Retina (tissue), 1 donor: Measurements from ENCODE around the gene UGGT2.
"Not testable (repeated sequence)": the region's sequence is repeated elsewhere in the genome, so short reads cannot be mapped to it uniquely, and the experiment has no call there.

Source experiments
- DNase-seq: peaks from one replicate; pipeline ENCODE4 v3.0.0-alpha.2; 2016

The UGGT2 gene, protein sequence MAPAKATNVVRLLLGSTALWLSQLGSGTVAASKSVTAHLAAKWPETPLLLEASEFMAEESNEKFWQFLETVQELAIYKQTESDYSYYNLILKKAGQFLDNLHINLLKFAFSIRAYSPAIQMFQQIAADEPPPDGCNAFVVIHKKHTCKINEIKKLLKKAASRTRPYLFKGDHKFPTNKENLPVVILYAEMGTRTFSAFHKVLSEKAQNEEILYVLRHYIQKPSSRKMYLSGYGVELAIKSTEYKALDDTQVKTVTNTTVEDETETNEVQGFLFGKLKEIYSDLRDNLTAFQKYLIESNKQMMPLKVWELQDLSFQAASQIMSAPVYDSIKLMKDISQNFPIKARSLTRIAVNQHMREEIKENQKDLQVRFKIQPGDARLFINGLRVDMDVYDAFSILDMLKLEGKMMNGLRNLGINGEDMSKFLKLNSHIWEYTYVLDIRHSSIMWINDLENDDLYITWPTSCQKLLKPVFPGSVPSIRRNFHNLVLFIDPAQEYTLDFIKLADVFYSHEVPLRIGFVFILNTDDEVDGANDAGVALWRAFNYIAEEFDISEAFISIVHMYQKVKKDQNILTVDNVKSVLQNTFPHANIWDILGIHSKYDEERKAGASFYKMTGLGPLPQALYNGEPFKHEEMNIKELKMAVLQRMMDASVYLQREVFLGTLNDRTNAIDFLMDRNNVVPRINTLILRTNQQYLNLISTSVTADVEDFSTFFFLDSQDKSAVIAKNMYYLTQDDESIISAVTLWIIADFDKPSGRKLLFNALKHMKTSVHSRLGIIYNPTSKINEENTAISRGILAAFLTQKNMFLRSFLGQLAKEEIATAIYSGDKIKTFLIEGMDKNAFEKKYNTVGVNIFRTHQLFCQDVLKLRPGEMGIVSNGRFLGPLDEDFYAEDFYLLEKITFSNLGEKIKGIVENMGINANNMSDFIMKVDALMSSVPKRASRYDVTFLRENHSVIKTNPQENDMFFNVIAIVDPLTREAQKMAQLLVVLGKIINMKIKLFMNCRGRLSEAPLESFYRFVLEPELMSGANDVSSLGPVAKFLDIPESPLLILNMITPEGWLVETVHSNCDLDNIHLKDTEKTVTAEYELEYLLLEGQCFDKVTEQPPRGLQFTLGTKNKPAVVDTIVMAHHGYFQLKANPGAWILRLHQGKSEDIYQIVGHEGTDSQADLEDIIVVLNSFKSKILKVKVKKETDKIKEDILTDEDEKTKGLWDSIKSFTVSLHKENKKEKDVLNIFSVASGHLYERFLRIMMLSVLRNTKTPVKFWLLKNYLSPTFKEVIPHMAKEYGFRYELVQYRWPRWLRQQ (N-terminal part only)

DNA sequence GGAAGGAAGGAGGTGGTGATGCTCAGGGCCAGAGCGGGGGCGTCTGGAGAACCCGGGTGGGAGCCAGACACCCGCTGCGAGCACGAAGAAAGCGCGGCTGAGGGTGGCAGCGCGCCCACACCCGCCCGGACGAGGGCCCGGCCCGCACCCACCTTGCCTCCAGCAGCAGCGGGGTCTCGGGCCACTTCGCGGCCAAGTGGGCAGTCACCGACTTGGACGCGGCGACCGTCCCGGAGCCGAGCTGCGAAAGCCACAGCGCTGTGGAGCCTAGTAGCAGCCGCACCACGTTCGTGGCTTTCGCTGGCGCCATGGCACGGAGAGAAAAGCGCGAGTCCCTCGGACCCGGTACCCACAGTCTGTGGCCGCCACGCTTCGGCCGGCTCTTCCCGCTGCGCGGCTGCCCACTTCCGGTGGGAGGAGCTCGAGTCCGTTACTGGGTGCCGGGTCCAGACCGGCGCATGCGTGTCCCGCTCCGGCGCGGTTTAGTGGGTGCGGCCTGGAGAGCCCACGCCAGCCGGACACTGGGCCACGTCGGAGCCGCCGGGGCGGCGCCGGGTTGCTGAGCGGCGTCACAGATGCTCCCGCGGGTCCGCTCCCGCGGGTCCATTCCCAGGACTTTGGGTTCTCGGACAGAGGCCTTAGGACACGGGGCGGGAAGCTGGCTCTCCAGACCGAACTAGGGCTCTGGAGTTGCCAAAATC lies at the start of gene UGGT2:
Gene UGGT2 (minus strand): TSS at position 399 of the 701 bp plus-strand sequence. CDS start 89 bp downstream, at position 310.
- DNase-seq, result peak; percentile 96

DNA sequence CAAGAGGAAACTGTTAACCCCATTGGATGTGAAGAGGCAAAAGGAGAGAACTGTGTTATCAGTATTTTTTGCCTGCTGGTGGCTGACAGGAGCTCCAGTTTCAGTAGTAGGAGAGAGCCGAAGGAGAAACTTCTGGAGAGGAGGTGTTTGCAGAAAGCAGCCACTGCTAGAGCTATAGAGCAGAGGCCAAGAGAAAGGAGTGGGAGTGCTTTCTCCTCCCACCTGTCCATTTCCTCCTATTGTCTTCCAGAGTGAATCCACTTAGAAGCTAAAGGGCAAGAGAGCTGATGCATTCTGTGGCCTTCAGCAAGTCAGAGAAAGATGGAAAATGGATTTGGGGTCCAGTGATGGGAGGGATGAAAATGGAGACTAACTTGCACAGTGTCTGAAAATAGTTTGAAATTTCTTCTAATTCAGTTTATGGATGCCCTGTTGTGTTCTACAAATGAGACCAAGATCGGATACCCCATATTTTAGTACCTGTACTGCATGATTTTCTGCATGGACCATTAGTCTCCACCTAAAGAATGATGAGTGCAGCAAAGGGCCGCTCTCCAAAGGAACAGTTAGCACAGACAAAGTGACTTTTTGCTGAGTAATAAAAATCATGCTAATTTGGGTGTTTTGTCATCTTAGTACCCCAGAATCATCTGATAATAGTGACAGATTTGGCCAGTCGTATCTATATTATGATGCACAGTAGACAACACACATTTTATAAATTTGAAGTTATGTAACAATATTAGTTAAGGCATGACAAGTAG lies 47.4 kb upstream of the UGGT2 start:
- no peak for DNase-seq

DNA sequence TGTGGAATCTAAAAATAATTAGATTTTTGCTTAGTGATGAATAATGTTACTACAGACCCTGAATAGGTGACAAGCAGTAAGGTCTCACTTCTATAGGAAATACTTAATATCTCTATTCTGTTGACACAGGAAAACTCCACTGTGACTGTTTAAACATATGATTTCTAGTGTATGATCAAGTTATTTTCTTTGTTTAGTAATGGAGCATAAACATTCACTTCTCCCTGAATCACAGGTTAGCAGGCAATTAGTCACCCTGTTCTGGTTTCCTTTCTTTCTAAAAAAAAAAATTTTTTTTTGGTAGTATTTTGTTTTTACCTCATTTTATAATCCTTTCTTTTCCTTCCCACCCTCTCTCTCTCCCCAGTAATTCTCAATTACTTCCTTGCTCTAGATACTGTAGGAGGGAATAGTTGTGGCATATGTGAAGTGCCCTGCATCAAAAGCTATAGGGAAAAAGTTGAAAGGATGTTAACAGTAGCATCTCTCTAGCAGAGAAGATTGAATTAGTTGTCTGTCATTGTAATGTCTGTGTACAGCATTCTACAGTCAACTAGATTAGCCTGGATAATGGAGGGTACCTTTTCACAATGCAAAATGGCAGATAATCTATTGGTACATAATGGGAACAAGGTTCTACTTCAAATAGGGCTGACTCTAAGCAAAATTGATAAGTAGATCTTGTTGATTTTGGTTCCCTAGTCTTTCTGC lies 40.2 kb upstream of the UGGT2 start:
- no peak for DNase-seq

DNA sequence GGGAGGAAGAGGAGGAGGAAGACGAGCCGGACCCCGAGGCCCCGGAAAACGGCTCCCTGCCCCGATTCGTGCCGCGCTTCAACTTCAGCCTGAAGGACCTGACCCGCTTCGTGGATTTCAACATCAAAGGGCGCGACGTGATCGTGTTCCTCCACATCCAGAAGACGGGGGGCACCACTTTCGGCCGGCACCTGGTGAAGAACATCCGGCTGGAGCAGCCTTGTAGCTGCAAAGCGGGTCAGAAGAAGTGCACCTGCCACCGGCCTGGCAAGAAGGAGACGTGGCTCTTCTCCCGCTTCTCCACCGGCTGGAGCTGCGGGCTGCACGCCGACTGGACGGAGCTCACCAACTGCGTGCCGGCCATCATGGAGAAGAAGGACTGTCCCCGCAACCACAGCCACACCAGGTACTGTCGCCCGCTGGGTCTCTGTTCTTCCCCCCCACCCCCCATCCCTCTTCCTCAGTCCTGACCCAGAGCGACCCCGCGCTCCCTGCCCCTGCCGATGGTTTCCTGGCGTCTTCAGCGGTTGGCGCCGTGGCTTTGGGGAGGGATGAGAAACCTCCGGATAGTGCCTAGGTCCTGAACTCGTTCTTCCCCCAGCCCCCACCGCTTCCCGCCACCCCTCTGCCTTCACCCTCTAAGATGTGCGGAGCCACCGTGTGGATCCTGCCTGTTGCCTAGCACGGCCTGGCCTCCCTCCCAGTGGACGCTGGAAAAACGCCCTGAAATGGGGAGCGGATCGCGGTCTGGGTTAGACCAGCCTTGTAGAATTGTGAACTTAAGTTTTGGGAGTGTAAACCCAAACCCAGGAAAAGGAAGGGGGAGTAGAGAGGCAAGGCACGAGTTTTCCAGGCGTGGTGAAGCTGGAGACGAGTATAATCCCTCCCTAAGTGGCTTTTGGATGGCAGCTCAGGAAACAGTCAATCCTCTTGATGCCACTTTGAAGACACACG lies 38.2 kb upstream of the UGGT2 start:
- DNase-seq, result peak; percentile 75

DNA sequence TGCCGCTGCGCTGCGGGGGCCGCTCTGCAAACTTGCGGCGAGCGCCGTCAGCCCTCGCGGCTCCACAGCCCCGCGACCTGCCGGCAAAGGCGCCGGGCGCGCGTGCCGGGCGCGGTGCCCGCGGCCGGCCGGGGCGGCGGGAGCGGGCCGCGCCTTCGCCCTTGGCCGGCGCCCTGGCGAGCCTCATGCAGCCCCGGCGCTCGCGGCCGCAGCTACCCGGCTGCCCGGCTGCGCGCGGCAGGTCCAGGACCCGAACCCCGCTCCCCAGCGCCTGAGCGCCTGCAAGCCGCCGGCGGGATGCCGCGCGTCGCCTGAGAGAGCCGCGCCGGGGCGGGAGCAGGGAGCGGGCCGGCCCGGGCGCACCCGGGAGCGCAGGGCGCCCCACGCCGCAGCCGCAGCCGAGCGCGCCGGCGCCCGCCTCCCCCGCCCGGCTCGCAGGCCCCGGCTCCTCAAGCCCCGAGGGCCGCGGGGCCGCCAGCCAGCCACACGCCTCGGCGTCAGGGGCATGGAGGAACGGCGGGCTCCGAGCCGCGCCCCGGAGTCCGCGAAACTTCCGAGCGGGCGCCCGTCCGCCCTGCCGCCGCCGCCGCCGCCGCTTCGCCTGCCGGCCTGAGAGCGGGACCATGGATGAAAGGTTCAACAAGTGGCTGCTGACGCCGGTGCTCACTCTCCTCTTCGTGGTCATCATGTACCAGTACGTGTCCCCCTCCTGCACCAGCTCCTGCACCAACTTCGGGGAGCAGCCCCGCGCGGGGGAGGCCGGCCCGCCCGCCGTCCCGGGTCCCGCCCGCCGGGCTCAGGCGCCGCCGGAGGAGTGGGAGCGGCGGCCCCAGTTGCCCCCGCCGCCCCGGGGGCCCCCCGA lies 37.3 kb upstream of the UGGT2 start:
- DNase-seq, result no peak

DNA sequence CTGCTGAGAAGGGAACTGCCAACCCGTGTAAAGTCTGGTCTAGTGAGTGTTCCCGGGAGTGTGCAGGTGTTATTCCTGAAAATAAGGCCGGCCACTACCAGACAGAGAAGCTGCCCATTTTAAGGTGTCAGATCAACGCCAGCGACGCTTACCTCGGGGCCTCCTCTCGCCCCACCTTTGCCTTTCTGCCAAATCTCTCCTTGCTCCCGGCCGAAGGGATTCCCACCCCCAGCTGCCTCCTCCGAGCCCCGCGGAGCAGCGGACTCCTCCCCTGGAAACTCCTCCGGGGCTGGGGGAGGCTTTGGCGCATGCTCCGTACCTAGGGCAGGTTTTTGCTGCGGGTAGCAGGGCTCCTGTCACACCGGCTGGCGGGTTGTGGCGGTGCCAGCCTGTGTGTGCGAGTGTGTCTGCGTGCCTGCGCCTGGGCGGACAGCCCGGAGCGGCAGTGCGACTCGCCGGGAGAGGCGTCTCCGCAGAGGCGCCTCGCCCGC lies 36.6 kb upstream of the UGGT2 start, which contains the start of gene HS6ST3:
Gene HS6ST3 (plus strand): TSS at position 359 of the 491 bp plus-strand sequence.
- peak; percentile 76 for DNase-seq

DNA sequence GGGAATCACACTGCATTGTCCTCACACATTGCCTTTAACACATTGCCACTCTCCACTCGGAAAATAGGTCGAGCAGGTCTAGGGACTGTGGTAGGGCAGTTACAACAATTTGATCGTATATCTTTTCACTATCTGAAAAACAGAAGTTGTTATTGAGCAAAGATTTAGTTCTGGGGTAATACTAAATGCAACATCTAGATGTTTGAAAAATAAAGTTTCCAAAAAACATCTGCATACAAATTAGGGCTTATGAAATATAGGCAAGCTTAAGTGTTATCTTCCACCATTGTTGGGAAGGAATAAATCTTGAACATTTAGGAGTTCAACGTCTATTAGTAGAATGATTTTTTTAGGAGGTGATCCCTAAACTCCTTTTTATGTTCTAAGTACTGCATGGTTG lies 35.9 kb upstream of the UGGT2 start:
- no peak for DNase-seq

DNA sequence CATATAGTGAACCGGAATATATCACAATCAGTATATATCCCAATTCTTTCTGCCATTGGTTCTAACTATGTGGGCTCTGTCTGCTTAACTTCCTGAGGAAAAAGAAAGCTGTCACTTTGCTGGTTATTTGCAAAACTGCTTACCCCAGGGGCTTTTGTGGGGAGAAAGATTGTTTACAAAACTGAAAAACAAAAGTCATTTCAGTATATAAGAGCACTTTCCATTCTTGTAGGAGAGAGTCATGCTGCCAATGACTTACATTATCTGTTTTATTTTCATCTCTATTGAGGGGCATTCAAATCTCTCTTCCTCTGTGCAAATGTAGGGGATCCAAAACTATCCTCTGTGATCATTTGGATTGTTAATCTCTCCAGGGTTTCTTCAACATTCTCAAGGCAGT lies 33.5 kb upstream of the UGGT2 start:
- no peak for DNase-seq

DNA sequence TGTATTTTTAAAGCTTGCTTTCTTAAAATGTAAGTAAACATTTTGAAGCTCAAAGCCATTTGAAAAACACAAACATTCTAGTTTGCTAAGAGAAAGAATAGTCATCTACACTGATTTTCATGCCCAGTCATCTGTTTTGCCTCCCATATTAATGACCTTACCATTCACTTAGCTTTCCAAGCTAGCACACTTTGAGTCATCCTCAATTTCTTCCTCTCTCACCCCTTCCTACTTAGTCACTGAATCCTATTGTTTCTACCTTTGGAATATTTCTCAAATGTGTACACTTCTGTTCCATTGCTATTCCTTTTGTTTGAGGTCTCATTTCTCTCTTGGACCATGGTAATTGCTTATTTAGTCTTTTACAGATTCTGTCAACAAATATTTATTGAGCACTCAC lies 29.4 kb upstream of the UGGT2 start:
- DNase-seq, result no peak

DNA sequence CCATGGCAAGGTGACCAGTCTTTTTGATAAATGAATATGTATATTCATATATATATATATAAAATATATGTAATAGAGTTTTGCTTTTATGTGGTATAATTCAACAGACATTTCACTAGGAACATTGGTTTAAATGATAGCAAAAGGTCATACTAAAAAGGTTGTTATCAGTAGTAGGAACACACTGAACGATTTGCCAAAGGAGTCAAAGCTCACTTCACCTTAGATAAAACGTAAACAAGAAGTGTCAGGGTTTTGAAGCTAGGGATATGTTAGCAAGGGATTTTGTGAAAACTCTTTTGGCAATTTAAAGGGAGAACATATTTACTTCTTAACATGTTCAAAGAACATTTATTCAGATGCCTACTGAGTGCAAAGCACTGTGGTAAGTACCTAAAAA lies 28.7 kb upstream of the UGGT2 start:
- no peak for DNase-seq

DNA sequence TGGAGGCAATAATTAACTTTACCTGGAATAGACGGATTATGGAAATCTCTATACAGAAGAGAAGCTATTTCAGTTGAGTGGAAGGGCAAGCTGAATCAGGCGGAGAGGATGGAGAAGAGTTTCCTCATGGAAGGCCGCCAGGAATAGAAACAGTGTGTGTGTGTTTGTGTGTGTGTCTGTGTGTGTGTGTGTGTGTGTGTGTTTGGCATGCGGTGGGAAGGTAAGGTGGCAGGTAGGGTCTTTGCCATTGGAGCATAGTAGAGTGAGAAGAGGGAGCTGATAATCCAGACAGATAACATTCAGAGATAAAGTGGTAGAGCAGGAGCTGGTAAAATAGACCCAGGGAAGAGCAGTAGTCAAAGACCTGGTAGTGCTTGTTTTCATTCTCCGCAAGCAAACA lies 27.5 kb upstream of the UGGT2 start:
- no peak for DNase-seq

DNA sequence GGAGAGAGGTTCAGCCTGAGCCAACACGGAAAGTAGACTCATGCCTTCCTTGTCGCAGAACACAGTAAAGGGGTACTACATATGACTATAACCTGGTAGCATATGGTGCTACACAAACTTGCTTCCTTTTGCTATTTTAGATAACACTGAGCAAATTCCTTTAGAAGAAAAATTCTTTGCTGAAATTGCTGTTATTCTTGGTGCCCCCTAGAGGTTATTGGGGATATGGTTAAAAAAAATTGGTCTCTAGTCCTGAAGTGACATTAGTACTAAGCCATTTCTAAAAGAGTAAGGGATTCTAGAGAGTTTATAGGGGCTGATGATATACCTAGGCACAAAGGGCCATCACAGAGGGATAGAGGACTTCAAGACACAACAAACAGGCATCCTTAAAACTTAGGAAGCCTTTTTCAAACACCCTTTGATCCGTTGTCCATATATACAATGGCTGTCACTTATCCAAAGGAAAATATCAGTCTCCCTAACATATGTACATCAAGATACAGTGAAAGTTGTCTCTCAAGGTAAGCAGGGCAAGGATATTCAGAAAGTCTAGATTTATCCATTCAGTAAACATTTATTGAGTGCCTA lies 22.8 kb upstream of the UGGT2 start:
- no peak for DNase-seq

DNA sequence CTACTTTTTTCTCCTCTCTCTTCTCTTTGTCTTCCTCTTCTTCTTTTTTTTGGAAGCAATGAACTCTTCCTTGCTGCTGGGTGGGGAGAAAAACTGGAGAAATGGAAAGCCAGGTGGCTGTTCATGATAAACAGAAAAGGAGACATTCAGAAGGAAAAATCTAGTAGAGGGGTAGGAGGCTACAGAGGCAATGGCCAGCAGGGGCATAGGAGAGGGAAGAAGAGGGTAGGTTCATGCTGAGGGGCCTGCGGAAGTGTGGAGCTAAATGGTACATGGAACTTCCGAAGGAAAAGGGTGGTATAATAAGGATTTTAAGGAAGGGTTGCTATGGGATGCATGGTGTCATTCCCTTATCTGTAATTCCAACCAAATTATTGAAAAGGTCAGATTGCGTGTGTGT lies 19.2 kb upstream of the UGGT2 start:
- DNase-seq, result no peak

DNA sequence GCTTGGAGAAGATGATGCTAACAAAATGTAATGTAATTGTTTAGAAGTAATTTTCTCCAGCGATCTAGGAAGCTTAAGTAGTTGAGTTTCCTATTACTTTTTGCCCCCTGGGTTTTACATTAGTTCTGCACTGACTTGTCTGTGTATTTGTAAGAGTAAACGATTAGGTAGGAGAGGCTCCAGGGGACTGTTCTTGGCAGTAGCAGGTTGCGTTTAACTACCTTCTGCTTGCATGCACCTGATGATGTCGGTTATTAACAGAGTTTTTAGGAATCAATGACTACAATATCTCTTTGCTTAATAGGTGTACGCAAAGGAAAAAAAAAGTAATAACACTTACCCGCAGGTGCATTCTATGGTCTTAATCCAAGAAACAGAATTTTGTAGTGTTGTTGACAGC lies 18.3 kb upstream of the UGGT2 start:
- no peak for DNase-seq

DNA sequence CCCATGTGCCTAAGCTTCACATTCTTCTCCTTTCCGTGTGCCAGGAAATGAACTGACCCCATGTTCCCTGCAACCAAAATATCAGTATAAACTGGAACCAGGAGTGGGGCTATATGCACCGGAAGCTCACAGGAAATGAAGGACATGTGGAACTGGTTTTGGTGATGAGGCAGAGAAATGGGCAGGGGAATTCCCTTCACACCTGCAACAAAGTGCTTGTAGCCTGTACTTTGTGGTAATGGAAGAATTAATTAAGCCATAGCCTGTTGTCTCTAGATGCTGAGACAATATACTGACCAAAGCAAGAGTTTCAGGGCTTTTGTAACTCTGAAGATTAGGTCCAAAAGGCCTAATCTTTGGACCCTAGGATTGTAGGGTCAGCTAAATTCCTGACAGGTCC lies 15.5 kb upstream of the UGGT2 start:
- DNase-seq, result no peak

DNA sequence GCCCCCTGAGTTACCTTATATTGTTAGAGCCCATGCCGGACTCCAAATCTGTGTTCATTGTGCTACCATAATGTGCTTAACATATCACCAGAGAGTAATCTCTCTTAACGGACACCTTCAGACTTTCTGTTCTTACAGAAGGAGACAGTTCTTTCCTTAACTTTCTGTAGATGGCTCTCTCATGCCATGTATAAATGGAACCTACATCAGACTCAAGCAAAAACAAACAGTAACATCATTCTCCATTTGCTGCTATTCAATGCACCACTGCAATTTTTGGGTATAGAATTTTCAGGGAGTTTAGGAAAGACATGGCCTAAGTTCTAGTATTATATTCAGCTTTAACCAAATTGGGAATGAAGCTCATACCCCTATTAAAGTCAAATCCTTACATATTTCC lies 12.6 kb upstream of the UGGT2 start:
- no peak for DNase-seq

DNA sequence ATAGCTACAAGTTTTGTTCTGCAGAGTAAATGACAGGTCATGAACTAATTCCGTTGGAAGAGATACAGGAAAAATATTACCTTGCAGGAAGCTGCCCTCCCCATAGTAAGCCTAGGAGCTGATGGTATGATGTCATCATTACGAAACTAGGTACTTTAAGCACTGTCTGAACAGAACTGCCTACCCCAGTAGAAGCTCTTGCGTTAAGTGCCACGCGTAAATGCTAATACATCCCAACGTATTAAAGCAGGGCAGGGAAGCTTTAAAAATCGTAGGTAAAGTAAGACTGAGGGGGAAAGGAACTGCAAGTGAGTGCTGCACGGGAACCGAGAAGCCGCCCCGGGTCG lies 572 bp downstream of the UGGT2 start:
- no peak for DNase-seq

DNA sequence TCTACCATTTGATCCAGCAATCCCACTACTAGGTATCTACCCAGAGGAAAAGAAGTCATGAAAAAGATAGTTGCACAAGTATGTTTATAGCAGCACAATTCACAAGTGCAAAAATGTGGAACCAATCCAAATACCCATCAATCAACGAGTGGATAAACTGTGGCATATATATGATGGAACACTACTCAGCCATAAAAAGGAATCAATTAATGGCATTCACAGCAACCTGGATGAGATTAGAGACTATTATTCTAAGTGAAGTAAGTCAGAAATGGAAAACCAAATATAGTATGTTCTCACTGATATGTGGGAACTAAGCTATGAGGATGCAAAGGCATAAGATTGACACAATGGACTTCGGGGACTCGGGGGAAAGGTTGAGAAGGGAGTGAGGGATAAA lies 1.3 kb downstream of the UGGT2 start:
- DNase-seq, result not testable (repeated sequence)
